Trophoblast cell (in vitro differentiated cells and primary cell): ENCODE data around the gene STRN4.

Experiments used
- DNase-seq, 2 donors: peaks; one replicate each; pipeline ENCODE4 v3.0.0-alpha.2; 2016
- H2AFZ ChIP-seq: 2 replicates; pipeline ENCODE4 v1.6.1; 2013; ENCODE audit warnings: low read length, moderate library complexity, mild to moderate bottlenecking; ENCODE audit not compliant: insufficient read depth, poor library complexity
- H2AK5ac ChIP-seq: 2 replicates; pipeline ENCODE4 v1.6.1; 2013; ENCODE audit warnings: mild to moderate bottlenecking, low read length
- H2BK120ac ChIP-seq: 2 replicates; pipeline ENCODE4 v1.6.1; 2013; ENCODE audit warnings: low read length, mild to moderate bottlenecking, moderate library complexity; ENCODE audit not compliant: insufficient read depth, poor library complexity
- H2BK12ac ChIP-seq: 2 replicates; pipeline ENCODE4 v1.6.1; 2013; ENCODE audit warnings: mild to moderate bottlenecking, low read length, moderate library complexity
- H2BK5ac ChIP-seq: 2 replicates; pipeline ENCODE4 v1.6.1; 2013; ENCODE audit warnings: low read length, low read depth, moderate library complexity, mild to moderate bottlenecking; ENCODE audit not compliant: poor library complexity
- H3K14ac ChIP-seq: 2 replicates; pipeline ENCODE4 v1.6.1; 2013; ENCODE audit warnings: mild to moderate bottlenecking, low read length
- H3K18ac ChIP-seq: 2 replicates; pipeline ENCODE4 v1.6.1; 2013; ENCODE audit warnings: mild to moderate bottlenecking, low read length
- H3K23ac ChIP-seq: 2 replicates; pipeline ENCODE4 v1.6.1; 2013; ENCODE audit warnings: low read length
- H3K27ac ChIP-seq: 2 replicates; pipeline ENCODE4 v1.5.1; 2013; ENCODE audit warnings: low read depth, mild to moderate bottlenecking, inconsistent platforms, low read length, moderate library complexity
- H3K27me3 ChIP-seq: 2 replicates; pipeline ENCODE4 v1.6.1; 2013; ENCODE audit warnings: inconsistent platforms, mild to moderate bottlenecking, low read length, moderate library complexity; ENCODE audit not compliant: insufficient read depth
- H3K36me3 ChIP-seq, 2 experiments: 1 replicate in 1 of 2; 2 replicates in 1 of 2; pipeline ENCODE4 v1.6.1; 2013; ENCODE audit warnings: low read length in 2 of 2, mild to moderate bottlenecking in 2 of 2, moderate library complexity in 1 of 2; ENCODE audit not compliant: insufficient read depth in 2 of 2, control insufficient read depth in 1 of 2
- H3K4ac ChIP-seq: 2 replicates; pipeline ENCODE4 v1.6.1; 2013; ENCODE audit warnings: low read depth, mild to moderate bottlenecking, low read length, moderate library complexity
- H3K4me1 ChIP-seq, 2 experiments: 1 replicate in 1 of 2; 2 replicates in 1 of 2; pipeline ENCODE4 v1.6.1; 2013; ENCODE audit warnings: low read length in 2 of 2, mild to moderate bottlenecking in 2 of 2, moderate library complexity in 1 of 2; ENCODE audit not compliant: insufficient read depth in 2 of 2, control insufficient read depth in 1 of 2
- H3K4me2 ChIP-seq: 2 replicates; pipeline ENCODE4 v1.6.1; 2013; ENCODE audit warnings: inconsistent platforms, mild to moderate bottlenecking, low read length, moderate library complexity
- H3K4me3 ChIP-seq: 2 replicates; pipeline ENCODE4 v1.5.1; 2013; ENCODE audit warnings: mild to moderate bottlenecking, low read depth, low read length, inconsistent platforms
- H3K79me1 ChIP-seq: one replicate; pipeline ENCODE4 v1.6.1; 2013; ENCODE audit warnings: low read length
- H3K79me2 ChIP-seq: 2 replicates; pipeline ENCODE4 v1.6.1; 2013; ENCODE audit warnings: low read length, mild to moderate bottlenecking; ENCODE audit not compliant: control insufficient read depth, insufficient read depth, poor library complexity
- H3K9ac ChIP-seq: 2 replicates; pipeline ENCODE4 v1.6.1; 2013; ENCODE audit warnings: mild to moderate bottlenecking, low read length
- H3K9me3 ChIP-seq: 2 replicates; pipeline ENCODE4 v1.6.1; 2013; ENCODE audit warnings: low read depth, mild to moderate bottlenecking, control low read depth, inconsistent platforms, low read length; ENCODE audit not compliant: insufficient read depth
- H4K12ac ChIP-seq: 2 replicates; pipeline ENCODE4 v1.6.1; 2013; ENCODE audit warnings: low read depth, mild to moderate bottlenecking, low read length, moderate library complexity
- H4K8ac ChIP-seq: 2 replicates; pipeline ENCODE4 v1.6.1; 2013; ENCODE audit warnings: low read depth, mild to moderate bottlenecking, low read length, moderate library complexity
- H4K91ac ChIP-seq: one replicate; pipeline ENCODE4 v1.6.1; 2013; ENCODE audit warnings: low read depth, mild to moderate bottlenecking, low read length, moderate library complexity
- WGBS: extraction: QIAGEN DNeasy Blood & Tissue Kit; methylation state at CpG from one replicate; pipeline ENCODE4 v1.1.7; 2013; ENCODE audit warnings: missing lambda C conversion rate; ENCODE audit not compliant: insufficient read length, insufficient coverage; ENCODE audit errors: extremely low coverage; 5-methylcytosine and 5-hydroxymethylcytosine counted together

Gene STRN4

DNA sequence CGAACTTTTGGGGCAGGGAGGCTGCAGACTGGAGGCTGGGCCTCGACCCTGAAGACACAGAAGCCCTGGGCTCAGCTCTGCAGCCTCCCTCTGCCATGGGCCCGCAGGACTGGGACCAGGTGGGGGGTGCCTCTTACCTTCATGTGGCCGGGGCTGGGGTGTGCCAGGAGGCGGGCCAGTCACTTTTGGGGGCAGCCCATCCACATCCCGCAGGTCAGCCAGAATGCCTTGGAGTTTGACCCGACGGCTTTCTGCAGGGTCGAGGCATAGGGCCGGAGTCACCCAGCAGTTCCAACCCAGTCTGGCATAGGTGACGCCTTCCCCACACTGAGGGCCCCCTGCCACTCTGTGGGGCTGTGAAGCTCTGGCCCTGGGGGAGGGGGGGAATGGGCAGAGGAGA is 18.5 kb downstream of the STRN4 start:
- no CpG with 5 or more reads among the region's 11 CpGs for WGBS
- H2AK5ac ChIP-seq = no peak overlapping the region

DNA sequence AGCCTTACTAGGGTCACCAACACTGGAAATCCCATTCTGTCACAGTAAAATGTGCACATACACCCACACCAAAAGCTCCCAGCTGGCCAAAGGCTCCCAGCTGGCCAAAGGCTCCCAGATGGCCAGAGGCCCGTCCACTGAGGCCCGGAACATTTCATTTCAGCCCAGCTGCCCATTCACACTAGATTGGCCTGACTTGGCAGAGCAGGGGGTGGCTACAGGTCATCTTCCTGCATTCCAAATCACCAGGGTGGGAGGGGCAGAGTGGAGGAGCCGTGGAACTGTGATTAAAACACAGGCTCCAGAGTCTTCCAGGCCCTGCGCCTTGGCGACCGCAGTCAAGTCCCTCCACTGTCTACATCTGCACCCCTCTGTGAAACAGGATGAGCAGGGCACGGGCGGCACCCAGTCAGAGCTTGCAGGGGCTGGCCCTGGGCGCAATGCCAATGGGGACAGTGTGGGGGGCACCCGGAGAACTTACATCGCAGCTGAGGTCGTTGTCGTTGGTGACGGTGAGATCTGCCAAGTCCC is 19.2 kb downstream of the STRN4 start:
- WGBS = no CpG with 5 or more reads among the region's 14 CpGs
- Histone ChIP-seq H4K12ac (no peak overlapping the region), H2AK5ac (no peak overlapping the region), H3K79me2 (no peaks in the 10 kb centered on the region), H3K27me3 (no peaks in the 10 kb centered on the region), H4K8ac (no peak overlapping the region), H3K23ac (no peak overlapping the region), H3K18ac (peak overlapping the region; percentile 12), H3K4me1 (peaks cover 10 to 14% of the 10 kb centered on the region in 2 experiments), H2BK120ac (no peak overlapping the region), H3K4me3 (no peak overlapping the region), H2BK12ac (no peak overlapping the region), H3K9me3 (no peaks in the 10 kb centered on the region), H3K9ac (no peak overlapping the region), H2AFZ (no peak overlapping the region), H3K4ac (no peak overlapping the region), H4K91ac (no peak overlapping the region), H3K36me3 (peaks cover 95% of the 10 kb centered on the region in 2 experiments), H3K4me2 (no peak overlapping the region), H3K14ac (no peak overlapping the region), H3K27ac (no peak overlapping the region), H2BK5ac (no peak overlapping the region), H3K79me1 (peaks cover 3% of the 10 kb centered on the region)
- no peak for DNase-seq

More for the DNA sequence above, 18.5 kb downstream of the STRN4 start:
- H3K4me3 ChIP-seq = no peak overlapping the region
- no peak overlapping the region for H4K8ac ChIP-seq
- no peak overlapping the region for H3K23ac ChIP-seq
- H3K14ac ChIP-seq = no peak overlapping the region
- no peak overlapping the region for H3K9ac ChIP-seq
- H3K79me2 ChIP-seq = no peaks in the 10 kb centered on the region
- H3K36me3 ChIP-seq = peaks cover 95% of the 10 kb centered on the region in 2 experiments
- no peaks in the 10 kb centered on the region for H3K9me3 ChIP-seq
- H3K27me3 ChIP-seq = no peaks in the 10 kb centered on the region
- no peak overlapping the region for H3K4ac ChIP-seq
- no peak overlapping the region for H3K18ac ChIP-seq
- no peak overlapping the region for H2BK5ac ChIP-seq
- H4K91ac ChIP-seq = no peak overlapping the region
- no peak overlapping the region for H4K12ac ChIP-seq
- no peak overlapping the region for H3K4me2 ChIP-seq
- no peak for DNase-seq
- no peak overlapping the region for H3K27ac ChIP-seq
- no peak overlapping the region for H2AFZ ChIP-seq
- no peak overlapping the region for H2BK12ac ChIP-seq
- peaks cover 3% of the 10 kb centered on the region for H3K79me1 ChIP-seq
- H3K4me1 ChIP-seq = peaks cover 13 to 17% of the 10 kb centered on the region in 2 experiments
- no peak overlapping the region for H2BK120ac ChIP-seq

DNA sequence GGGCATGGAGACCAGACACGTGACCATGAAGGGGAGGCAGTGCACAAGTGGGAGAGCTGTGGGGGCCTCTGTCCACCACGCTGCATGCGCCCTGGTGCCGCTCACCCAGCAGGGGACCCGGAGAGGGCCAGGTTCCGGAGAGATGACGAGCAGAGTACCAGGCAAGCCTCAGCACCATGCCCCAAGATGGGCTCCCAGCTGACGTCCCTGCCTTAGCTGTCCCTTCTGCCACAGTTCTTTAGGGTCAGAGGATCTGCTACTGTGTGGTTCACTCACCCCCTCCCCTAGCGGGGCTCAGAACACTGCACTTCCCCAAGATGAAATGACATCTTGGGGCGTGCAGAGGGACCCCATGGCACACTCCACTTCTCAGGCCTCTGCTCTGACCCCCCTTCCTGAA is 19.7 kb downstream of the STRN4 start:
- H2AFZ ChIP-seq = no peak overlapping the region
- no peak overlapping the region for H2BK120ac ChIP-seq
- peaks cover 95% of the 10 kb centered on the region in 2 experiments for H3K36me3 ChIP-seq
- H3K4ac ChIP-seq = peak overlapping the region; percentile 6
- H4K91ac ChIP-seq = no peak overlapping the region
- H3K14ac ChIP-seq = no peak overlapping the region
- no peak overlapping the region for H3K27ac ChIP-seq
- no peaks in the 10 kb centered on the region for H3K9me3 ChIP-seq
- no peaks in the 10 kb centered on the region for H3K27me3 ChIP-seq
- no peaks in the 10 kb centered on the region for H3K79me2 ChIP-seq
- peaks cover 8 to 10% of the 10 kb centered on the region in 2 experiments for H3K4me1 ChIP-seq
- H3K9ac ChIP-seq = no peak overlapping the region
- H3K18ac ChIP-seq = no peak overlapping the region
- H3K4me3 ChIP-seq = no peak overlapping the region
- no peak overlapping the region for H2BK5ac ChIP-seq
- no peak overlapping the region for H3K4me2 ChIP-seq
- H2AK5ac ChIP-seq = no peak overlapping the region
- WGBS = no CpG with 5 or more reads among the region's 10 CpGs
- no peak overlapping the region for H4K8ac ChIP-seq
- H3K79me1 ChIP-seq = peaks cover 3% of the 10 kb centered on the region
- H3K23ac ChIP-seq = no peak overlapping the region
- no peak overlapping the region for H4K12ac ChIP-seq
- H2BK12ac ChIP-seq = no peak overlapping the region
- no peak for DNase-seq

DNA sequence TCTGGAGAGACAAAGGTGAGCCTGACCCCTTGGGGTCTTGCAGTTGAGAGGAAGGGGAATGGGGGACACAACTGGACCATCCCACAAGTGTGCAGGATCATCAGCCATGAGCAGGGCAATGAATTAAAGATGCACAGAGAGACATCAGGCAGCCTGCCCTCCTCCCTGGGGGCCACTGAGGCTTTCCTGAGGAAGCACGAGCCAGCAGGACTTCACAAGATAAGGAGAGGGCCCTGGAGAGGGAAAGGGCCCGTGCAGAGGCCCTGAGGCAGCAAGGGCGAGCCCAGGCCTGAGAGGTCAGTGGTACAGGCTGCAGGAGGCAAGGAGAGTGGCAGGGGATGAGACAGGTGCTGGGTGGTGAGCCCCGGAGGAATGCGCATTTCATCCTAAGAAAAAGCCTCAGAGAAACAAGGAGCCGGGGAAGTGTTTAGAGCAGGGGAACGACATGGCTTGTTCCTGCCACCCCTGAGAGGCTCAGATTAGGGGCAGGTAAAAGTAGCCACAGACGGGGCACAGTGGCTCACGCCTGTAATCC is 20.3 kb downstream of the STRN4 start:
- Histone ChIP-seq H2AK5ac (no peak overlapping the region), H2BK5ac (no peak overlapping the region), H3K36me3 (peaks cover 97 to 98% of the 10 kb centered on the region in 2 experiments), H2BK12ac (no peak overlapping the region), H2BK120ac (no peak overlapping the region), H3K79me1 (peaks cover 3% of the 10 kb centered on the region), H3K4me1 (peaks cover 3 to 6% of the 10 kb centered on the region in 2 experiments), H3K4me3 (no peak overlapping the region), H3K9ac (no peak overlapping the region), H3K18ac (no peak overlapping the region), H3K9me3 (no peaks in the 10 kb centered on the region), H3K79me2 (no peaks in the 10 kb centered on the region), H3K27ac (no peak overlapping the region), H3K4me2 (no peak overlapping the region), H4K12ac (no peak overlapping the region), H4K8ac (no peak overlapping the region), H3K23ac (no peak overlapping the region), H4K91ac (no peak overlapping the region), H3K14ac (no peak overlapping the region), H3K27me3 (no peaks in the 10 kb centered on the region), H3K4ac (no peak overlapping the region), H2AFZ (no peak overlapping the region)
- DNase-seq = no peak
- WGBS = no CpG with 5 or more reads among the region's 9 CpGs
